PC-9 (cell line): Measurements from ENCODE around the gene PCSK5.

ENCODE experiments used
- EZH2 ChIP-seq: fragments of 200-600 bp; sonication (generic); IDR thresholded peaks from 2 replicates; pipeline ENCODE4 v1.8.0; 2017; ENCODE audit warnings: antibody characterized with exemption, low read depth
- TF ChIP-seq, protein P1 (sequence below): fragments of 200-600 bp; sonication (generic); conservative IDR thresholded peaks from 2 replicates; pipeline ENCODE4 v1.6.1; 2017; ENCODE audit warnings: mixed run types, antibody characterized with exemption, mild to moderate bottlenecking, moderate library complexity

DNA sequence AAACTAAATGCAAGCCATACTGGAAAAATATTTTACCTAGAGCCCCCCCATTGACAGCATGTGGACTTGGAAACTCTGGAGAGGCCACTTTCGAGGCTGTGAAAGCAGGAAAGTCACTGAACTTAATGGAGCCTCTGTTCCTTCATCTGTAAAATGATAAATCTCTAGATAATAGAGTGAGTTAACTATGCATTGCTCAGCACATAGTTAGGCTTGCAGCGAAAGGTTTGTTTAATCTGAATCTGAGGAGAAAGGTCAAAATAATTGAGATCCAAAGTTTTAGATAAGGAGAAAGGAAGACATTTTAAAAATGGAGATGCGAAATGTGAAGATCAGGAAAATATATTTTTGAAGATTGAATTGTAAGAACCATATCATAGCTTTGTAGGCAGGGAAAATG is 4.6 kb downstream of the PCSK5 start:
- no peak for TF ChIP-seq EZH2
- TF ChIP-seq, protein P1, sequence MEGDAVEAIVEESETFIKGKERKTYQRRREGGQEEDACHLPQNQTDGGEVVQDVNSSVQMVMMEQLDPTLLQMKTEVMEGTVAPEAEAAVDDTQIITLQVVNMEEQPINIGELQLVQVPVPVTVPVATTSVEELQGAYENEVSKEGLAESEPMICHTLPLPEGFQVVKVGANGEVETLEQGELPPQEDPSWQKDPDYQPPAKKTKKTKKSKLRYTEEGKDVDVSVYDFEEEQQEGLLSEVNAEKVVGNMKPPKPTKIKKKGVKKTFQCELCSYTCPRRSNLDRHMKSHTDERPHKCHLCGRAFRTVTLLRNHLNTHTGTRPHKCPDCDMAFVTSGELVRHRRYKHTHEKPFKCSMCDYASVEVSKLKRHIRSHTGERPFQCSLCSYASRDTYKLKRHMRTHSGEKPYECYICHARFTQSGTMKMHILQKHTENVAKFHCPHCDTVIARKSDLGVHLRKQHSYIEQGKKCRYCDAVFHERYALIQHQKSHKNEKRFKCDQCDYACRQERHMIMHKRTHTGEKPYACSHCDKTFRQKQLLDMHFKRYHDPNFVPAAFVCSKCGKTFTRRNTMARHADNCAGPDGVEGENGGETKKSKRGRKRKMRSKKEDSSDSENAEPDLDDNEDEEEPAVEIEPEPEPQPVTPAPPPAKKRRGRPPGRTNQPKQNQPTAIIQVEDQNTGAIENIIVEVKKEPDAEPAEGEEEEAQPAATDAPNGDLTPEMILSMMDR, result no peak
